Iris pigment epithelial cell (primary cell): ENCODE results near the gene UBE4B.

Experiments used
- DNase-seq: peaks from one replicate; pipeline ENCODE4 v3.0.0-alpha.2; 2011; ENCODE audit warnings: low read depth

UBE4B gene

GRCh38 chr1:10117132-10117531 is 84.4 kb downstream of the UBE4B start:
- DNase-seq = no peak

GRCh38 chr1:10117865-10118264 is 85.1 kb downstream of the UBE4B start:
- peak; percentile 68 for DNase-seq

GRCh38 chr1:10121688-10122087 is 88.9 kb downstream of the UBE4B start:
- no peak for DNase-seq

GRCh38 chr1:10122926-10123325 is 90.2 kb downstream of the UBE4B start:
- peak; percentile 73 for DNase-seq

DNA sequence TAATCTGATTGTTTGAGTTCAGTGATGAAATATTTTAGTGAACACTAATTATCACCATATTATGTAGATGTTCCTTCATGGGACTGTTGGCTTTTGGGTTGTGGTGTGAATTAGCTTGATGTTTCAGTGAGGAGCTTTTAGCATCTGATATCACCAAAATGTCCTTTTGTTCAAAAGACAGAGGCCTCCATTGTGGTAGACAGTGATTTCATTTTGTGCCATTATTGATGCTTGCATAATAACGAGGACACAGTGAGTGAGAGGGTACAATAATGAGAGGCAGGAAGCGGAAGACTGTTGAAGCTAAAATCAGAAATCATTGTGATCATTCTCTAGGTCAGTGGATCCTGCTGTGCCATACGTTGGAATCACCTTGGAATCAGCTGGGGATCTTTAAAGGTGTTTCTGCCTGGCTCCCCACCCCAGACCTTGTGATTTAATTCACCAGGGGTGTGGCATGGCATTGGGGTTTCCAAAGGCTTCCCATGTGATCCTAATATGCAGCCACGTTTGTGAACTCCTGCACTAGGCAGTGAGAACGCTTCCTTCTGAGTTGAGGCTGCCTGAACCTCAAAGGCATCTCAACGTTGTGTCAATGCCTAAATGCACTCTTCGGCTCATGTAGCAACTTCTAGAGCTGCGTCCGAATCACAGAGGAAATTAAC is 95.5 kb downstream of the UBE4B start:
- DNase-seq = no peak

GRCh38 chr1:10132316-10132715 is 99.6 kb downstream of the UBE4B start:
- no peak for DNase-seq

DNA sequence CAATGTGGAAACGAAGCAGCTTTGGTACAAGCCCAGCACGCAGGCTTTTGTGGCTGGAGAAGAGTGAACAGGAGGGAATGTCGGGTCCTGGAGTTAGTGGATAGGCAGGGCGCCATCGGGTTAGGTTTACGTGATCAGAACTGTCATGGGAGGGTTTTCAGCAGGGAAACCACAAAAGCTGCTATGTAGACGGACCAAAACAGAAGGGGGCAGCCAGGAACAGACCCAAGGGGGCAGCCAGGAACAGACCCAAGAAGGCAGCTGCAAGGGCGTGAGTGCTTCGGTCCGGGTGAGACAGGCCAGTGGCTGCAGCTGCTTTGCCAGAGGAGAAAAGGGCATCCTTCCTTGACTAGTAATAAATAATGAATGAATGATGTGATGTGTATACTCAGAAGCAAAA is 100.1 kb downstream of the UBE4B start:
- DNase-seq = no peak

- DNase-seq = no peak
Observed at GRCh38 chr1:10140981-10141380, 108.2 kb downstream of the UBE4B start.

DNA sequence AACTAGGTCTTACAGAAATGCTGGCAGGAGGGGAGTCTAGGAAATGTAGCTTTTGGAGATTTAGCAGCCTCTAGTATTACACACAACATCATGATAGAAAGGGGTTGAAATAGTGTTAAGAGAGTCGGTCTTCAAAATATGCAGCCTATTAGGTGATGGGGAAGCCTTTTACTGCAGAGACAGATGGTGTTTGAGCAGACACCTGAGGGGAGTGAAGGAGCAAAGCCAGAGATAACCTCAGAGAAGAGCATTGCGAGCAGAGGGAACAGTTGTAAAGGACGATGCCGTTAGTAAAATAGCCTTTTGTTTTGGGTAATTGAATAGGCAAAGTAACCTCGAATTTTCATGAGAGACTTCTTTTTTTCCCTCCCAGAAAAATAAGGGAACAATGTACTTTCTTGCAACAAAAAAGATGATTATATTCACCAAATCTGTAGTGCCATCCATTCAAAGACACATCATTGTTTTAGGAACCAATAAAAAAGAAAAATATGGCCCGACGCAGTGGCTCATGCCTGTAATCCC is 111.3 kb downstream of the UBE4B start:
- no peak for DNase-seq

DNA sequence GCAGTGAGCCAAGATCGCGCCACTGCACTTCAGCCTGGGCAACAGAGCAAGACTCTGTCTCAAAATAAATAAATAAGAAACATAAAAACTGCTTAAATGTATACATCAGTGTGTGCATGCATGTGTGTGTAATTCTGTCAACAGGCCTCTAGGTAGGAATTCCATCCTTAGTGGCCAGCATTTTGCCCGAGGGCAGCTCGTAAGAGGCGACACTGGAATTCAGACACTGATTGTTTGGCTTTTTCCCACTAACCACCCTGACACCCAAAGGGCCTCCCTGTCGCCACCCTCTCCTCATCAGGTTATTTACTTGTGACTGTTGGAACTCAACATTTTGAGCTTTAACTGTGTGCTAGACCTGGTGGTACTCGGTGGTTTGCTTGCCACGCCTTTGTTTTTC is 113.6 kb downstream of the UBE4B start:
- DNase-seq = no peak

GRCh38 chr1:10149231-10149630 is 116.5 kb downstream of the UBE4B start:
- DNase-seq = no peak

- peak; percentile 53 for DNase-seq
Observed at GRCh38 chr1:10152709-10153284, 120.0 kb downstream of the UBE4B start.

DNA sequence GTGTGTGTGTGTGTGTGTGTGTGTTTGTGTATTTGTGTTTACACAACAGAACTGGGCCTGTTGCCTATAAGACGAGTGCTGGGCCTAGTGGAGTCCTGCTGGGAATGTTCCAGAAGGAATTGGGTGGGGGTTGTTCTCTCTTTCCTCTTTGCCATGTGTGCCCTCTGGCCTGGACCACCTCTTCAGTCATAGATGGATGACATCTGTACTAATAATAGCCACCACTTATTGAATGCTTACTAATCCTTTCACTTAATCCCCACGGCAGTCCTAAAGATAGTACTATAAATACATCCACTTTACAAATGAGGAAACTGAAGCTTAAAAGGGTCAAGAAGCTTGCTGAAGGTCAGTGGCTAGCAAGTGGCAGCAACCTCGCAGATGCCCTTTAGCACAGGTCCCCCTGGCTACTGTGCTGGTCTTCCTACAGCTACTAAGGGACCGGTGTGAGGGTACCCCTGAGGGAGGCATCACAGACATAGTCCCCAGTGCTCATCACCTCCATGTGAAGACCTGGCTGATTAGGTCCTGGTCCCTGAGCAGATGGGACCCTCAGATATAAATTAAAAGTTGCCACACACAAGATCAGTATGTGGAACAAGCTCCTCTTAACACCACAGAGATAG is 122.4 kb downstream of the UBE4B start:
- DNase-seq = peak; percentile 3

- DNase-seq = no peak
Observed at GRCh38 chr1:10160173-10160572, 127.4 kb downstream of the UBE4B start.

GRCh38 chr1:10160907-10161490 is 128.2 kb downstream of the UBE4B start:
- no peak for DNase-seq

- no peak for DNase-seq
Observed at GRCh38 chr1:10161541-10162290, 129.0 kb downstream of the UBE4B start.

DNA sequence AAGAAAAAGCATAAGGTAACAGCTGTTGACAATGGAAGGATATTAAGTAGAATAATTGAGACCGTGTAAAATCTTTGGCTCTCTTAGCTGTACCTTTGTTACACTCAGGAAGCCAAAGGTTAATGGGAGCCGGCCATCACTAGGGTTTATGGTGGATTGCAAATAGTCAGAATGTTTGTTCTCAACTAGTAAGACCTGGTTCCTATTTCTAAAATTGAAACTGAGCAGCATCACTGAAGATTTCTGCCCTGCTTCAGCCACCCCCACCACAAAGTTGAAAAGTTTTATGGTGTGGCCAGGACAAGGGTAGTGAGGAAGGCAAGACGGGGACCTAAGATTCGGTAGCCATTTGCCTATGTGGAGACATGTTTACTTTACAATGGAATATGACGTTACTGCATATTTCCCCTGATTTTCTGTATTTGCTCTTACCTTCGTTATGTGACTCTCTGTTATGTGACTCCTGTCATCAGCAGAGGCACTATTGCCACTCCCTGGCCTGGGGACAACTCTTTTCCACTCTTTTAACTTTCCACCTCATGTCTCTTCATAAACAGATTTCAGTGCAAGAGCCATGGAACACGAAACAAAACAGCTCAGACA is 136.3 kb downstream of the UBE4B start:
- no peak for DNase-seq

GRCh38 chr1:10170239-10170574 is 137.4 kb downstream of the UBE4B start:
- DNase-seq = peak; percentile 52

- DNase-seq = no peak
Observed at GRCh38 chr1:10171105-10171767, 138.5 kb downstream of the UBE4B start.

- no peak for DNase-seq
Observed at GRCh38 chr1:10171995-10172669, 139.4 kb downstream of the UBE4B start.

DNA sequence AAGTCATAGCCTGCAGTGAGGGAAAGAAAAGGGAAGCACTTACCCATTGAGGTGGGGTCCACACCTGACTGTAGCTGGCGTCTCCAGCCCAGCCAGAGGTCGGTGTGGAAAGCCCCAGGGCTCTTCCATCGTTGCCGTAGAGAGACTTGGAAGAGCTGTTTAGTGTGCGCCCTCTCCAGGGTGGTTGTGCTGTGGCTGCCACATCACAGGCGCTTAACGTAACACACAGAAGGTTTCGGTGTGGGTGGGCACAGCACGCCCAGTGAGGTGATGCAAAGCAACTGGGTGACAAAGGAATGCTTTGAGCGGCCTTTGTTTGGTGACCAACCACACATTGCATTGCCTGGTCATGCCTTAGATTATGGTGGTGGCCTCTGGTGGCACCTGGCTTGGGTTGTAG is 140.8 kb downstream of the UBE4B start:
- DNase-seq = no peak
